Measurements from ENCODE around the gene DEDD.

Gene DEDD

GRCh38 chr1:161073474-161074121 lies 58.9 kb downstream of the DEDD start:
- DNase-seq (ENCODE audit: low read depth in 3 of 3): no peak

GRCh38 chr1:161072751-161073449 lies 59.6 kb downstream of the DEDD start:
- no peak for DNase-seq (ENCODE audit: low read depth in 3 of 3)

GRCh38 chr1:161071886-161072371 lies 60.5 kb downstream of the DEDD start:
- peak in 1 of 3 experiments; percentile 26 for DNase-seq (ENCODE audit: low read depth in 3 of 3)
